OCI-LY1 (cell line): Measurements from ENCODE around the gene ADAM8.
"Not testable (repeated sequence)": the region's sequence is repeated elsewhere in the genome, so short reads cannot be mapped to it uniquely, and the experiment has no call there.

Source experiments
- H2AFZ ChIP-seq: fragments of 200-600 bp; sonication (generic), shearing (Covaris generic); 2 replicates; pipeline ENCODE4 v1.6.0; 2014; ENCODE audit warnings: antibody characterized with exemption, mild to moderate bottlenecking, low read length
- H3F3A ChIP-seq: fragments of 200-600 bp; sonication (generic), shearing (Covaris generic); 2 replicates; pipeline ENCODE4 v1.6.0; 2014; ENCODE audit warnings: mild to moderate bottlenecking, antibody characterized with exemption, low read length, moderate library complexity; ENCODE audit not compliant: insufficient read depth
- H3K27ac ChIP-seq: fragments of 200-600 bp; sonication (generic); 2 replicates; pipeline ENCODE4 v1.5.1; 2014; ENCODE audit warnings: low read length, mixed run types, mild to moderate bottlenecking, low read depth; ENCODE audit not compliant: poor library complexity, severe bottlenecking
- H3K27me3 ChIP-seq: fragments of 200-600 bp; sonication (generic); 2 replicates; pipeline ENCODE4 v1.6.0; 2014; ENCODE audit warnings: antibody characterized with exemption, mild to moderate bottlenecking, low read length, moderate library complexity; ENCODE audit not compliant: insufficient read depth
- H3K36me3 ChIP-seq: fragments of 200-600 bp; sonication (generic); 2 replicates; pipeline ENCODE4 v1.6.1; 2014; ENCODE audit warnings: mild to moderate bottlenecking, antibody characterized with exemption, low read length, moderate library complexity, mixed read lengths; ENCODE audit not compliant: insufficient read depth
- H3K4me1 ChIP-seq: fragments of 200-600 bp; sonication (generic); 2 replicates; pipeline ENCODE4 v1.5.1; 2014; ENCODE audit warnings: mild to moderate bottlenecking, low read length, moderate library complexity; ENCODE audit not compliant: insufficient read depth, severe bottlenecking
- H3K4me2 ChIP-seq: fragments of 200-600 bp; sonication (generic), shearing (Covaris generic); 2 replicates; pipeline ENCODE4 v1.6.1; 2014; ENCODE audit warnings: low read length
- H3K4me3 ChIP-seq: fragments of 200-600 bp; sonication (generic); 2 replicates; pipeline ENCODE4 v1.5.1; 2014; ENCODE audit warnings: low read length, low read depth, mild to moderate bottlenecking, mixed read lengths; ENCODE audit not compliant: poor library complexity, severe bottlenecking
- H3K79me2 ChIP-seq: fragments of 200-600 bp; shearing (Covaris generic); 2 replicates; pipeline ENCODE4 v1.6.1; 2016; ENCODE audit warnings: mixed run types, low read length, mixed read lengths; ENCODE audit not compliant: insufficient read depth
- H3K9ac ChIP-seq: fragments of 200-600 bp; sonication (generic), shearing (Covaris generic); 2 replicates; pipeline ENCODE4 v1.6.1; 2014; ENCODE audit warnings: mild to moderate bottlenecking, low read length, mixed read lengths
- H3K9me2 ChIP-seq: fragments of 200-600 bp; sonication (generic), shearing (Covaris generic); 2 replicates; pipeline ENCODE4 v1.6.1; 2014; ENCODE audit warnings: low read depth, mild to moderate bottlenecking, low read length, mixed read lengths
- H3K9me3 ChIP-seq: fragments of 200-600 bp; shearing (Covaris generic); 2 replicates; pipeline ENCODE4 v1.6.1; 2014; ENCODE audit warnings: low read length, mixed read lengths
- H4K20me1 ChIP-seq: fragments of 200-600 bp; sonication (generic), shearing (Covaris generic); 2 replicates; pipeline ENCODE4 v1.6.0; 2016; ENCODE audit warnings: mild to moderate bottlenecking, low read length; ENCODE audit not compliant: insufficient read depth
- EZH2 ChIP-seq: fragments of 200-600 bp; sonication (generic), shearing (Covaris generic); IDR thresholded peaks from 2 replicates; pipeline ENCODE4 v1.8.0; 2017; ENCODE audit warnings: borderline replicate concordance, mixed run types, mild to moderate bottlenecking, antibody characterized with exemption, low read length, moderate library complexity, mixed read lengths
- TF ChIP-seq, protein P1 (sequence below): fragments of 200-600 bp; sonication (generic), shearing (Covaris generic); IDR thresholded peaks from 2 replicates; pipeline ENCODE4 v1.5.1; 2017; ENCODE audit warnings: mild to moderate bottlenecking, antibody characterized with exemption, low read length, moderate library complexity, mixed read lengths

Gene ADAM8

GRCh38 chr10:133235265-133235855 lies 41.3 kb downstream of the ADAM8 start:
- Histone ChIP-seq H3K9me3 (no peaks in the 10 kb centered on the region), H3K4me2 (no peak overlapping the region), H3K36me3 (no peaks in the 10 kb centered on the region), H3K4me1 (no peaks in the 10 kb centered on the region), H3K27me3 (no peaks in the 10 kb centered on the region), H3K9me2 (no peaks in the 10 kb centered on the region), H3K9ac (no peak overlapping the region), H3K79me2 (no peaks in the 10 kb centered on the region), H3K27ac (no peak overlapping the region), H3F3A (no peaks in the 10 kb centered on the region), H4K20me1 (no peaks in the 10 kb centered on the region), H2AFZ (no peak overlapping the region), H3K4me3 (no peak overlapping the region)
- no peak for TF ChIP-seq EZH2
- TF ChIP-seq, protein P1, sequence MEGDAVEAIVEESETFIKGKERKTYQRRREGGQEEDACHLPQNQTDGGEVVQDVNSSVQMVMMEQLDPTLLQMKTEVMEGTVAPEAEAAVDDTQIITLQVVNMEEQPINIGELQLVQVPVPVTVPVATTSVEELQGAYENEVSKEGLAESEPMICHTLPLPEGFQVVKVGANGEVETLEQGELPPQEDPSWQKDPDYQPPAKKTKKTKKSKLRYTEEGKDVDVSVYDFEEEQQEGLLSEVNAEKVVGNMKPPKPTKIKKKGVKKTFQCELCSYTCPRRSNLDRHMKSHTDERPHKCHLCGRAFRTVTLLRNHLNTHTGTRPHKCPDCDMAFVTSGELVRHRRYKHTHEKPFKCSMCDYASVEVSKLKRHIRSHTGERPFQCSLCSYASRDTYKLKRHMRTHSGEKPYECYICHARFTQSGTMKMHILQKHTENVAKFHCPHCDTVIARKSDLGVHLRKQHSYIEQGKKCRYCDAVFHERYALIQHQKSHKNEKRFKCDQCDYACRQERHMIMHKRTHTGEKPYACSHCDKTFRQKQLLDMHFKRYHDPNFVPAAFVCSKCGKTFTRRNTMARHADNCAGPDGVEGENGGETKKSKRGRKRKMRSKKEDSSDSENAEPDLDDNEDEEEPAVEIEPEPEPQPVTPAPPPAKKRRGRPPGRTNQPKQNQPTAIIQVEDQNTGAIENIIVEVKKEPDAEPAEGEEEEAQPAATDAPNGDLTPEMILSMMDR: no peak

DNA sequence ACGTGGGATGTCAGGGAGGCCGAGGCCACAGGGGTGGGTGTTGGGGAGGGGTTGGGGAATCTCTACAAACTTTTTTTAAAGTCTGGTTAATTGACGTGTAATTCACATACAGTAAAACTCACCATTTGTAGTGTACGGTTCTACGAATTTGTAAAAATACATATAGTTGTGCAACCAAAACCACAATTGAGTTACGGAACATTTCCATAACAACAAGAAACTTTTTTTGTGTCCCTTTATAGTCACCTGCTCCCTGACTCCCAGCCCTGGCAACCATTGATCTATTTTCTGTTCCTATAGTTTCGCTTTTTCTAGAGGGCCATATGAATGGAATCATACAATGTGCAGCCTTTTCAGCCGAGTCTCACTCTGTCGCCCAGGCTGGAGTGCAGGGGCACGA lies 41.9 kb downstream of the ADAM8 start:
- H3K36me3 ChIP-seq, H4K20me1 ChIP-seq, H3K4me2 ChIP-seq, H3F3A ChIP-seq, H3K4me3 ChIP-seq, H3K9me2 ChIP-seq, H3K4me1 ChIP-seq, H3K9ac ChIP-seq, H3K9me3 ChIP-seq, H2AFZ ChIP-seq, H3K27me3 ChIP-seq, H3K27ac ChIP-seq, H3K79me2 ChIP-seq: not testable (repeated sequence)

DNA sequence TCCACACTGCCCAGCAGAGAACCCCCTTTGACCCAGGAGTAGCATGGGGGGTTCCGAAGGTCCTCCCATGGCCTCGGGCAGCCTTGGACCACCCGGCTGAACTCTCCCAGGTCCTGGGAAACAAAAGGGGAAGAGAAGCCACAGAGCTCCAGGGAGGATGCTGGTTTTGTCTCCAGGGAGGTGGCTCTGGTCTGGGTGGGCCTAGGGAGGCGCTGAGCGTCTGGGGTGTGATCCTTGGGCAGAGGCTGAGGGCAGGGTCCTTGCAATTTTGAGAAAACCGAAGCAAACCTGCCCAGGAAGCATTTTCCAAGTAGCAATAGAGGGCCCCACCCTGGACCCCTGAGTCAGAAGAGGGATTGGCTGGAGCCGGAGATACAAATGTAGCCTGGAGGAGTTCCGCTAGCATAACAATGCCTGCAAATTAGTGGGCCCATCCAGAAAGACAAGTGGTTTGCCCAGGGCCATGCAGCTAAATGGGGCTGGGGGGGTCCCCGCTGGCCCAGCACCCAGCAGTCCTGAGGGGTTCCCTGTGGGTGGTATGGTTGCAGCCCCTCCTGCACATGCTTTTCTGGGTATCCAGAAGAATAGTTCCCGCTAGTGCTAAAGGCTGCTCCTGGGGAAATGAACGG lies 44.6 kb downstream of the ADAM8 start:
- Histone ChIP-seq H2AFZ (no peak overlapping the region), H3K9me2 (no peaks in the 10 kb centered on the region), H3K79me2 (no peaks in the 10 kb centered on the region), H3F3A (no peaks in the 10 kb centered on the region), H3K4me2 (no peak overlapping the region), H3K4me1 (no peaks in the 10 kb centered on the region), H3K4me3 (no peak overlapping the region), H3K36me3 (no peaks in the 10 kb centered on the region), H3K9me3 (no peaks in the 10 kb centered on the region), H3K27ac (no peak overlapping the region), H4K20me1 (no peaks in the 10 kb centered on the region), H3K9ac (no peak overlapping the region), H3K27me3 (no peaks in the 10 kb centered on the region)
- TF ChIP-seq, protein P1: no peak
- TF ChIP-seq EZH2: no peak
